COLO668 (cell line): ENCODE data around the gene TBC1D5.
A peak's percentile ranks its signal among the peaks of the same experiment; 100 is the strongest.

Experiments used
- DNase-seq: peaks from one replicate; lab custom pipeline; 2025; ENCODE audit not compliant: unreplicated experiment; lab: John Stamatoyannopoulos, UW

TBC1D5 gene

DNA sequence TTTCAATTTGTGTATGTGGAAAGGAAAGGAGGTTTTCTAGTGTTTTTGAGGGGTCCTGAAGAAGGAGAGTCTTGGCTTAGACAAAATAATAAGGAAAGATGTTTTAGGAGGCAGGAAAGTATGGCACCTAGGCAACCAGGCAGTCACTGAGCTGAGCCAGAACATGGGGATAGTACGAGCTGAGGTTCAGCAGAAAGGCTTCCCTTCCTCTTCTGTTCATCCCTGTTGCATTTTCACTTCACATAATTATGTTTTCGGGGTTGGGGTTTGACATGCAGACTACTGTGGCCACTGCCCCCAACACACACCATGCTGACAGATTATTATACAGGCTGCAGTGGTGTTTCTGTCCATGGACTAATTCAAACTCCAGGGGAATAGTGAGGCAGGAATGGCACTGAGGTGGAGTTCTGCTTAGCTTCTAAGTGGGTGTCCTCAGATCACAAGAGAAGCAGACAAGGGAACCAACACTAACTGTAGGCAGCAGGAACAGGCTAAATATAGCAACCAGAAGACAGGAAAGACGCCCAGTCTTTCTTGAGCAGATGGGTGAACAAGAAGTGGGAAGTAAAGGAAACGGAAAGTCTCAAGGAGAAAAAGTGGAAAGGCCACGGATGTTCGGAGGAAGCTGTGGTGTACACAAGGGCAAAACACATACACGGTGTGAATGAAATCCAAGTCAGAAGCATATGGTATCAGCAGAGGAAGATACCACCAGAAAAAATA is 551.9 kb downstream of the TBC1D5 start:
- no peak for DNase-seq

DNA sequence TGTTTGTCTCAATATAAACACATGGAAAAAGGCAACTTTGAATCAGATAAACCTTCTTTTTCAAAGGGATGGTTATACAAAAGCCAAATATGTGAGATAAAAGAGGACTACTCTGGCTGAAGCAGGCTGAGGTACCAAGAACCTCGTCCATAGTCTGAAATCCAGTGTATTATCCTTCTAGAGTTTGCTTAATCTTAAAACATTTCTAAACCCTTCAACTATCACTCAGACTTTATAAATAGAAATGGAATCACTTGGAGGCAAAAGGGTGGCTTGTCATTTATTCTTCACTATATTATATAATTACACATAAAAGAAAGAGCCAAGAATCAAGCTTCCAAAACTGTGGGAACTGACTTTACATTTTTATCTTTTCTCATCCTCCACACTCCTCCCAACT is 554.1 kb downstream of the TBC1D5 start:
- DNase-seq, result no peak

DNA sequence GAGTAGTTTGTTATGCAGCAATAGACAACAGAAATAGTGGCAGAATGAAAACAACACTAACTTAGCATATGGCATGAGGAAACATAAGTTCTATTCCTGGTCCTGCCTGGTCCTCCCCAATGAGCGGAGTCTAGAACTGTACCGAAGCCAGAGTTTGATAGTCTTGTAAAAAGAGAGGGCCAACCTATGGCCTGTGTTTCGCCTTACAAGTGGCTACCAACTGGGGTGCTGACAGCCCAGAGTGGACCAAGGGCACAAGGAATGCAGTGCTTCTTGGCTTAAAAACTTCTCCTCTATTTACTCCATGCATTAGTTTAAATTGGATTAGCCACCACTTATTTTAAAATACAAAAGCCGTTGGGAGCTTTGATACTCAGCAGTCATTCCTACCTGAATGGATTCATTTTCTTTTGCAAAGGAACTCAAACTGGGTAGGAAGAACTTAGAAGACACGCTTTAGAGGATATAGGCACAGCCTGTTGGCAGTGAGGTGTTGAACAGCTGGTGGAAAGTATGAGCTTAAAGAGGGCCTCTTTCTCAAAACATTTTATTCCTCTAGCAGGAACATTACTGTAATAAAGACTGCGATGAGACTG is 554.7 kb downstream of the TBC1D5 start:
- no peak for DNase-seq

DNA sequence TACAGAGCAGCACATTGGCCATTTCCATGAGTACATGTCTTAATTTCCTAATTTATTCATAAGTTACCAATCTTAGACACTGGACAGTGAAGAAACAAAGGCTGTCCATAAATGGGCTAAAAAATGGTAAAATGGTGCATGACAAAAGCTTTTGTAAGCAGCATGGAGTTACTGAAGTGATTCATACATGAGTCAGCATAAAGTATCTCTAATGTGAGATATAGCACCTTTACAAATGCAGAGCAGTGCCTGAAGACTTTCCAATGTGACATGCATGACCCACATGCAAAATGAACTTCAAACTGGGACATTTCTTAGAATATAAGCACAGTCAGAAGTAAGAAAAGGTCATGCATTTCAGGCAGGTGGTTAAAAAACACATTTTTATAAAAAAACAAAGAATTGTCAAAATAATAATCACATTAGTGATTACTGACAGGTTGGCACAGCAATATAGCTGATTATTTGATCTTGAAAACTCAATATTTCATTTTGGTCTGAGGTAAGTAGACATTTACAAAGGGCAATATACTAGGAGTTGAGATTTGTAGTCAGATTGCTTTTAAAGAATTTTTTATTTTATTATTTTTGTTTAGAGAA is 558.4 kb downstream of the TBC1D5 start:
- no peak for DNase-seq

DNA sequence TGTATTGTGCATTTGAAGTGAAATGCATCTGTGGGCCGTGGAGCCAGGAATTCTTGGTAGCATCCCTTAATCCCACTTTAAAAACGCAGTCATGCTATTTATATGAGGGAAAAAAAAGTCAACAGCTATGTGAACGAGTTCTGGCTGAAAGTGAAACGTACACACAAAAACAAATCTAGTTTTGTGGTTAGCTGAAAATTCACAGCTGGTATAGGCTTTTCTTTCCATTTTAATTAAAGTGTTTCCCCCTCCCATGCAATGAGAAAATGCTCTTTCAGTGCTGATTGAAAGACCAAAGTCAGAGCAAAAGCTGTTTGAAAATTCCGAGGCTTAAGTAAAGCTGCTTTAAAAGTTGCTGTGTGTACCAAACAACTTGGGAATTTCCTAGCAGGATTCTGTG is 560.3 kb downstream of the TBC1D5 start:
- DNase-seq, result no peak

DNA sequence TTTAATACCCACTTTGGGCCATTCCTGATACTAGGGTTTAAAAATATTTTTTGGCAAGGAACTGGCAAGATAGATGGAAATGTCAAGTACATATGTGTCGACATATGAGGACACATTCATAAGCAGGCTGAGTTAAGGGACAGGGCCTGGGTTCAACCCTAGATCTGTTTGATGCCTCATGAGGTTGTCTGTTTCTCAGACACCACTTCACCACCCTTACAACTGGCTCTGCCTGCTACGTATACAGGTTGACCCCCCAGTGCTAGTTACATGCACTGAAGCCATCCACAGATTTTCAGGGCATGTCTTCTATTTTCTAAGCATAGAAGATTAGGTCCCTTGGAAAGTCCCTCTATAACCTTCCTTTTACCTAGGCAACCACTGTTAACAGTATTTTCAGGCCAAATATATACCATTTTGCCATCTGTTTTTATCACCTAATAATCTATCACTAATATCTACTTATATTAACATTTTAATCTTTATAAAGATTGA is 561.0 kb downstream of the TBC1D5 start:
- no peak for DNase-seq

DNA sequence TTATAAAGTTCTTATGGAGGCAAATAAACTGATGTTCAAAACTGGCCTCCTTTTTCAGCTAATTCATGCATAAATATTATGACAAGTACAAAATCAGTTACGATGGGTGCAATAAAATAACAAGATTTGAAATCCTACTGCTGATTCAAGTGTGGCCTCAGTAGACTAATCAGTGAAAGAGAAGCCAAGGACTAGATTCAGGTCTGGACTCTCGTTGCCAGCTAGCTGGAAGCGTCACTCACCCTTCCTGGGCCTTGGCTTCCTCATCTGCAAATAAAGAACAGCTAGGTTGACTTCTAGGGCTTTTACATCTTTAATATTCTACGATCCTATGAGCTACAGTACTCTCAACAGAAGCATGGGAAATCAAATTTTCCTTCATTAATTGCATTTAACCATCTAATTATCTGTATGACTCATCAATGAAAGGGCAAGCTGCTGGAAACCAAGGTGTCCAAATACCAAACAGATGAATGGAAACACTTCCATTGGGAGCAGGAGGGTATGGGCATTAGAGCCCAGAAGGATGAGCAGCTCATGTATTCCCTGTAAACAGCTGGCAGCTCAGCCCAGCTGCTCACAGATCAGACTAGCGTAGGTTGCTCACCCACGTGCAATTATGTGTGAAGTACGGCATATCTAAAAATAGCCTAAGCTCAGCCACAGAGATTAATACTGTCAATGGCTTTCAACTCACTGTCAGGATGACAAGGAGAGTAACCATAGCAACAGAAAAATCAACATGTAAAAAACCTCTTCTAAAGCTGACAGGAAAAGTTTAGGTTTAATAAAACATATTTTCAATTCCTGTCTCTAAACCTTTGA is 562.8 kb downstream of the TBC1D5 start:
- DNase-seq, result peak; percentile 7

DNA sequence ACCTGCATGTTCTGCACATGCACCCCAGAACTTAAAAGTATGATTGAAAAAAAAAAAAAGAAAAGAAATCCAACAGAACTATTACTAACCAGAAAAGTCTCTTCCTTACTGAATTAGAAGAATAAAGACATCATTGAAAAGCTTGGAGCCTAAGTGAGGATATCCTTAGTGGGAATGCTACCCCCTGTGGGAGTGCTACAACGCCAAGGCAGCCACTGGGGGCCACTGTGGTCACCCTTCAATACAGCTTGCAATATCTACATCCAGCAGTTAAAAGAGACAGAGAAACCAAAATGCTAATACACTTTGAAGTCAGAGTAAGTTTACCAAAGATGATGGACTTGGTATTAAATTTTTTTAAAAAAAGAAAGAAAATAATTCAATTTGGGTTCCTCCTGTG is 565.7 kb downstream of the TBC1D5 start:
- no peak for DNase-seq

DNA sequence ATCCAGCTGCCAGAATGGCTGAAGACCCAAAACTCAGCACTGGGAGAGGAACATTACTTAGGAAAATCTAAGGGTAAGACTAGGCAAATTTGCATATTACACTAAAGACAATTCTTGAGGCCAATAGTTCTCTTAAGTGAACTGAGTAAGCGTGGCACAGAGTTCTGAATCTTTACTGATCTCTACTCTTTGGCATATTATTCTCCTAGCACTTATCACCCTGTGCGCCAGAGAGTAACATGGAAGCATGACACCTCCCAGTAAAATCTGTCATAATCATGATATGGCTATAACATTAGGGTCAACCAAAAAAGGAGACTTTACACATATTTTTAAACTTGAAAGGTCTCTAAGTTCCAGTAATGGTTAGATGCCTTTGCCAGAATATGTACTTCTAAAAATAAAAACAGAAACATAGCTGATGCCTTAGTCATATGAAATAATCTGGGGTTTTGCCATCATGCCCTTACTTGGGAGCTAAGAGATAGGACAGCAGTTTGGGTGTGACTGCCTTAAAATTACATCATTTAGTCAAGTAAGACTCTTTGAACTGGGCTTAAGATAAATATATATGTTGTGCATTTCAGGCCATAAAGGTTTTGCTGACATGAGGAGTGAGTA is 567.1 kb downstream of the TBC1D5 start:
- DNase-seq, result no peak

DNA sequence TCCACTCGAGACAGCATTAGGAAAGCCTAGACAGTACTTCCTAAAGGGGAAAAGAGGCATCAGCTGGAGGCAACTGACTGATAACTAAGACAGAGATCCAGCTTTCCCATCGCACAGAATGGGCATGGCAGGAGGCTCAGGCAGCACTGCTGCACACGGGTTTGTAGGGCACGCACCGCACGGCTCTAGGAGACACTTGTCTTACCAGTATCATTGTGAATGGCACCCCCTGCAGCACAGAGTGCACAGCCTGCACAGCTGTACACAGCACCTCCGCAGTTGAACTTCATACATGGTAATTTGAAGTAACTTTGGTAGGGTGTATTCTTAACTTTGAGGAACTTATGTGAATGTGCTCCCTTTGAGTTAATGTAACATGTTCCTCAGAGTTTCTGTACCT is 576.1 kb downstream of the TBC1D5 start:
- DNase-seq, result no peak

DNA sequence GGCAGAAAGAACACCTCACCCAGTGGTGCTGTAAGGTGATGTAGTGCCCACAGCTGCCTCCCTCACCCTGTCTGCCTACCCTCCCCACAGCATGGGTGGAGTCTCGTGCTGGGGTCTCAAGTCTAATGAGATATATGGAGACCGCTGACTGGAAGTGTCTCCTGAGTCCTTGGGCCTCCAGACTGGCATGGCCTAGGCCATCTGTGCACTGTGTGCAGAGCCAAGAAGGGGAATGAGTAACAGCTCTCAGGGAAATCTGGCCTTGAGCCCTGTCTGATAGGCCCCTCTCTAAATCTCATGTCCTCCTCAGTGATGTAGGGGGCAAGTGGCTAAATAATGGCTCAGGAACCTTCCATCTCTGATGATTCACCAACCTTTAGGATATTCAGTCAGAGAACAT is 580.3 kb downstream of the TBC1D5 start:
- DNase-seq, result no peak

DNA sequence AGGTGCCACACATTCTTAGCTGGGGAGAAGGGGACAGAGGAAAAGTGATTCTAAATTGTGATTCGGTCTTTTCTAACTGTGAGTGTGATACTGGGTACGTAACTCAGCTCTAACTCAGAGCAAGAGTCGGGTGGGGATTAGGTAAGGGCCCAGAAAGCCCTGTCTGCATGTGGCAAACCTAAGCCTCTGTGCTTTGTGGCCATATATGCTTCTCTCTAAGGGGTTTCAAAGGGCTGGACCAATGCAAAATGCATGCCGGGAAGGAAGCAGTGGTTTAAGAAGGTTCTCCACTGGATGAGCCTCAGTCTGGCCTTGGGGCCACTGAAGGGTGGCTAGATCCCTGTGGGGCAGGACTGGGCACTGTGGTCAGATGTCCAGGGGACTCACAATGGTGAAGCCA is 581.8 kb downstream of the TBC1D5 start:
- no peak for DNase-seq

DNA sequence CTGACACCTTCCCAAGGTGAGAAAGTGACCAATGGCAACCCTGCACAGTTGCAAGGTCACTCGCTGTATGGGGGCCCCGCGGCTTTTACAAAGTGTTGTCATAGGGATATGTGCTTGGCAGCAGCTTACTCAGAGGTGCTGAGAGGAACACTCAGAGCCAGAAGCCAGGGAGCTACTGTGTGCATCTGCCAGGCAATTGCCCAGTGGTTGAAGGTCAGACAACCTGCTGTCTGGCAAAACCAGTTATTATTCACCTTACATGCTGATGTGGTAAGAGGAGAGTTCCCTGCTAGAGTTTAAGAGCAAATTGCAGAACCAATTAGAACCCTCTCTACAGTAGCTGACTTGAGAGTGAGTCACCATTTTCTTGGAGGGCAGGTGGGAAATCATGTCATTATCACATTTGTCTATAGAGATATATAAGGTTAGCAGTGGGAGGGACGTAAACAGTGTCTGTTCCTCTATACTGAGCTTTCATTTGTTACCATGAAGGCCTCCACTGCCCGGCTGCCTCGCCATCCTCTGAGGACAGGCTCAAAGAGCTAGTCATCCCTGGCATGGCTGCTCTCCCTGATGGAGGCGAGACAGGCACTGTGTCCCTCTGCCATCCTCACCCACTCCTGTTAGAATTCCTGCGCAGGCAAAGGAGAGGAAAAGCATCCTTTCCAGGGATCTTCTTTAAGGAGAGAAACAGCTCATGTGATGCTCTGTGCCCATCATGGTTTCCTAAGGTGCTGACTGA is 583.3 kb downstream of the TBC1D5 start:
- DNase-seq, result no peak

DNA sequence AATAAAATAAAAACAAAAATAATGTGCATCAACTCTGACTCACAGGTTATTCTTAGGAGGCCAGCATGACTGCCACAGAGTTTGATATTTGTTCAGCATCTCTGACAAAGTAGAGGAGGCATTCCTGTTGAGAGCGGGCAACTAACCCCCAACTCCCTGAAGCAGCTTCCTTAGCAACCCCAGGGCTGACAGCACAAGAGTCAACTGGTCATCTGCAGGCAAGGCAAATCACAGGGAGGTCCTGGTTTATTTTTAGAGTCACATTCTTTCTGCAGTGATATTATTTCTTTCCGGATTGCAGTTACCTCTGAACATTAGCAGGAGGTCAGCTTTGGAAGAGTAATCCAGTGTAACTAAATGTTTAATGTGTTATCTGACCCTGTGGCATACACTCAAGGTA is 584.7 kb downstream of the TBC1D5 start:
- no peak for DNase-seq

DNA sequence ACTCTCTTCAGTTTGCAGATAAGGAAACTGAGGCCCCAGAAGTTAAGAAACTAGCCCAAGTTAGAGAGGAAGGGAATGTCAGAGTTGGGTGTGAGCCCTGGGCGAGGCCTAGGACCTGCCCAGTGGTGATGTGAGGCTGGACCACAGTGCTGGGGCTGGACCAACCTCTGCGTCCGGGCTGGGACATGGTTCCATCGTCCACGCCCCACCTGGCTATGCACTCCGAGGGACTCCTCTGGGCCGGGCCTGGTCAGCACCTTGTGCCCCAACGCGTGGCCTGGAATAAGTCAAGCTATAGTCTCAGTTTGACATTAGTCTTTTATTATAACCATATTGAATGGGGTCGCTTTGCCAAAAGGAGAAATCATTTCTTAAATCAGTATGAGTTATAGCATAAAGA is 585.6 kb downstream of the TBC1D5 start:
- DNase-seq, result no peak

DNA sequence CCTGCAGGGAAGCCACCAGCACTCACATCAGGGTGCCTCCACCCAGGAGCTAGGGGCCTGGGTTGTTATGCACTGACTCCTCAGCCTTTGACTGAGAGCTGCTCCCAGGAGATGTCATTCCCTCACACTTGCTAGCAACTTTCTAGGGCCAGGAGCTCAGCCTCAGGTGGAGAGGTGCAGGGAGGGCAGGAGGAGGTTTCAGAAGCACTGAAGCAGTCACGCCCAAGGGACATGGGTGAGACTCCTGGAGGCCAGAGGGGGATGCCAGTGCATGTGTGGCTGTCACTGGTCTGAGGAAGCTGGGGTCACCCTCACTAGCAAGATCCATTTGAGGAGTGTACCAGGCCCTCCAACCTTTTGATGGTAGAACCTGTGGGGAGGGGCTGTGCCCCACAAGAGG is 586.5 kb downstream of the TBC1D5 start:
- DNase-seq, result no peak

DNA sequence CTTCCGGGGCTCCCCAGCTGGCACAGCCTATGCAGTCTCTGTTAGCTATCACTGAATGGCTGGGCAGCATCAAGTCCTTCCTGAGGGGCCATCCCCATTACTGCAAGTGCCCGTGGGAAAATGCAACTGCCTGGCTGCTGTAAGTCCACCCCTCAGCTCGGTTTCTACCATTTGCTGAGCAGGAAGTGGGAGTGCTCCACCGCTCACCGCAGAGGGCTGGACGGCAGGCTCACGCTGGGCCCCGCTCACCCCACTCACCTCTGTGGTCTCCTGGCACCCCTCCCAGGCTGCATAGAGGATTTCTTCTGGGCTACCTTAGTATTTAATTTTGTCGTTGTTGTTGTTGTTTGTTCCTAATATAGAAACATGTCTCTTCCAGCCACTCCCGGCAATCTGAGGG is 587.5 kb downstream of the TBC1D5 start:
- no peak for DNase-seq

DNA sequence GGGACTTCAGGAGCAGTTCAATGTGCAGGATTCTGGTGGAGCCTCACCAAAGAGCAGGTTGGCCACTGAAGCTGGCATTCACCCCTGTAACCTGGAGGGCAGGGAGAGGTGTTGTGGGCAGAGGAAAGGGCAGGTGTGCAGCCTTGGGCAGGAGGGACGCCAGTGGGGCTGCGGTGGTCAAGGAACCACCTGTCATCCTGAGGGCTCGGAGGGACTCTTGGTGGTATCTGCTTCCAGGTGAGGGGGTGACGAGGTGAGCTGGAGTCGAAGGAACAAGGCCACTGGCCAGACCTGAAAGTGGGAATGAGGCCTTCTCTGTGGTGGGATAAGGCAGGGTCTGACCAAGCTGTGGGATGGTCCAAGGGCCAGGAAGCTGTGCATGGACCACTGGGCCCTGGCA is 588.2 kb downstream of the TBC1D5 start:
- no peak for DNase-seq

DNA sequence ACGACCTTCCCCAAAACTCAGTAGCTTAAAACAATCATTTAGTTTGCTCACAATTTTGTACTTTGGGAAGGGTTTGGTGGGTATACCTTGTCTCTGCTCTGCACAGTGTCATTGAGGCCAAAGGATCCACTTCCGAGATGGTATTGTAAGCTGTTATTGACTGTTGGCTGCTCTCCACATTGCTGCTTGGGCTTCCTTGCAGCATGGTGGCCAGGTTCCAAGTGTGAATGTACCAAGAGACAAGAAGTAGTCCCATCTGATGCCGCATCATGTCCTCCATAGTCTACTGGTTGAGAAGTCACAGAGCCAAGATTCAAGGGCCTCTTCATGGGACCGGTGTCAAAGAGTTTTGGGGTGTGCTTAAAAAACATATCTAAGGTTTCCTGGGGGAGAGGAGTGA is 589.2 kb downstream of the TBC1D5 start:
- DNase-seq, result no peak

DNA sequence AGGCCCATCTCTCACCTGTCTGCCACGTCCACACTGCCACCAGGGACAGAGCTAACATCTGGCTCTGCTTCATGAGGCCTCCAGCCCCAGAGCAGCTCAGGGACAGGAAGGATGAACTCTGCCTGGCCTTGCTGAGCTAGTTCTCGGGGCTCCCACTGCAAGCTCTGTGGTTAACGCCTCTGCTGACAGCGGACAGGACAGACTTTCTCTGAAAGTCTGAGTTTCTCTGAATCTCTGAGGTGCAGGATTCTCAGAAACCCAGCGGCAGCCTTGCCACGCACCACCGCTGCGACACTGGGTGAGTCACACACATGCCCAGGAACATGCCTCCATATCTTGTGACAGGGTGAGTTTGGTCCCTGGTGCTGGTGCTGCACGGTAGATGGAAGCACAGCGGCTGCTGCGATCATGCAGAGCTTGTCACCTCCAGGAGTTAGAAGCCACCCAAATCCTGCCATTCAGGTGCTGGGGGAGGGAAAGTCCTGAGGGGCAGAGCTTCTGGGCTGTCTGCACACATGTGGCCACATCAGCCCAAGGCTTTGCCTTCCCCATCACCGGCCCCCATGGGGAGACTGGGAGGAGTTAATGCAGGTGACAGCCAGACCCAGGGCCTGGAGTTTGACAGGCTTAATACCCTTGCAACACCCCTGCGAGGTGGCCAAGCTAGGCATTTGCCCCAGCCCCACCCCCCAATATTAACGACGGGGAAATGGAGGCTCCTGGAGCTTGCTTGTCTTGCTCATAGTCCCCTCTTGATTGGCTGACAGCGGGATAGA is 590.6 kb downstream of the TBC1D5 start:
- no peak for DNase-seq
